HG03066 (cell line): Measurements from ENCODE around the gene CSTA.
"Not testable (repeated sequence)": the region's sequence is repeated elsewhere in the genome, so short reads cannot be mapped to it uniquely, and the experiment has no call there.

Experiments
- ATAC-seq: cut with Tn5 transposase; IDR thresholded peaks from one replicate; pipeline ENCODE4 v1.9.1; 2021; ENCODE audit warnings: low read depth; ENCODE audit not compliant: unreplicated experiment

The CSTA gene

DNA sequence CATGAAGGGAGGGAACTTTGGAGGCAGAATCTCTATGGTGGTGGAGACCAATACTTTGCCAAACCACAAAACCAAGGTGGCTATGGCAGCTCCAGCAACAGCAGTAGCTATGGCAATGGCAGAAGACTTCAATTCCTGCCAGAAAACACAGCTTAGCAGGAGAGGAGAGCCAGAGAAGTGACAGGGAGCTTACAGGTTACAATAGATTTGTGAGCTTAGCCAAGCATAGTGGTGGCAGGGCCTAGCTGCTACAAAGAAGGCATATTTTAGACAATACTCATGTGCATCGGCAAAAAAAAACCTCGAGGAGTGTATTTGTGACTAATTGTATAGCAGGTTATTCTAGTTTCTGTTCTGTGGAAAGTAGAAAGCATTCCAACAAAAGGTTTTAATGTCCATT, 6.4 kb upstream of the CSTA start:
- ATAC-seq, result no peak

DNA sequence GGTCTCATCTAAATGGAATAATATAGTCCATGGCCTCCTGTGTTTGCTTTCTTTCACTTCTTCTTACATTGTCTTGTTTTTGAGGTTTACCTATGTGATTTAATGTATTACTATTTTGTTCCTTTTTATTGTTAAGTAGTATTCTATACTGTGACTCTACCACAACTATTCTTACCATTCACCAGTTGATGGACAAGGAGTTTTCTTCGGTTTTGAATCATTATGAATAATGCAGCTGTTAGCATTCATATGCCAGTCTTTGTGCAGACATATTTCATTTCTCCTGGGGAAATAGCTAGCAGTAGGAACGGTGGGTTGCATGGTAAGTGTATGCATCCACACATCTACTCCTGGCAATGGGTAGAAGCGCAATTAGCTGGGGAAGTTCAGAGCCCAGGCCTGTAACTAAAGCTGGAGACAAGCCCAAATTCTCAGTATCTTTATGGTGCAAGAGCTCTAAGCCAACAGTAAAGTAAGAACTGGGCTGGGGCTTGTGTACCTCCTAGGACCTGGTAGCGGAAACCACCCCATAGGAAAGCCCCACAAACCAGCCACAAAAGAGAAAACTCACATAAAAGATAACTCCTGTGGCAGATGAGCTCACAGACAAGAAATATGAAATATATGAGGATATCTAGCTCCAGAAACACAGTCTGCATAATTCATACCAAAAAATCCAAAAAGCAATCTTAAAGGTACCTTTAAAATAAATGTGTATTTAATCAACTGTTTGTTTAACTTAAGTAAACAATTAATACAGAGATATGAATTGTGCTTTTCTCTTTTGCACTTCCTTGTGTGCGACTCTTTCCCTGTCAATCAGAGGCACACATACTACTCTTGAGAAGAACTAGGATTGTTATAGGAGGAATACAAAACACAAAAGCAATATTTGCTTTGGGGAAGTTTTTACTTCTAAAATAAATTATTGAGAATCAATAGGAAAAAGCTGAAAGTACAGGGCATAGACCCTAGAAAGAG, 2.7 kb upstream of the CSTA start:
- no peak for ATAC-seq

DNA sequence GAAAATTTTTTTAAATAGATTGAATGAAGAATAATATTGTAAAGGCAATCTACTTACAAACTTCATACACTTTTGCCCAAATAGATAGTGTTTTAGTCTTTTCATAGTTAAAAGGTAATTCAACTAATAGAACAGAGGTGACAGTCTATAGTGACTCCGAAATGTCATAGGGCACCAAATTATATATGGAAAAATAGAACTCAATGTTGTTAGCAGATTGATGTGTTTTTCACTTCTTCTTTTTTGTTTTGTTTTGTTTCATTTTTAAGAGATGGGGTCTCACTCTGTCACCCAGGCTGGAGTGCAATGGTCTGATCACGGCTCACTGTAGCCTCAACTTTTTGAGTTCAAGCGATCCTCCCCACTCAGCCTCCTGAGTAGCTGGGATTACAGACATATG, 721 bp downstream of the CSTA start:
- no peak for ATAC-seq

DNA sequence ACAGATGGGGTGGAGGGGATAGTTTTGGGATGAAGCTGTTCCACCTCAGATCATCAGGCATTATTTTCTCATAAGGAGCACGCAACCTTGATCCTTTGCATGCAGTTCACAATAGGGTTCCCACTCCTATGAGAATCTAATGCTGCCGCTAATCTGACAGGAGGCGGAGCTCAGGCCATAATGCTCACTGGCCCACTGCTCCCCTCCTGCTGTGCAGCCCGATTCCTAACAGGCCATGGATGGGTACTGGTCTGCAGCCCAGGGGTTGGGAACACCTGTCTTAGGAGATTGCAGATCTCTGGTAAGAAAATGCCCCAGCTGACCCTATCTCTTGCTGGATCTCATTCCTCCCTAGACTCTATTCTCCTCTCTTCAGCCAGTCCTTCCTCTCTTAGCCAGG, 6.8 kb downstream of the CSTA start:
- no peak for ATAC-seq

DNA sequence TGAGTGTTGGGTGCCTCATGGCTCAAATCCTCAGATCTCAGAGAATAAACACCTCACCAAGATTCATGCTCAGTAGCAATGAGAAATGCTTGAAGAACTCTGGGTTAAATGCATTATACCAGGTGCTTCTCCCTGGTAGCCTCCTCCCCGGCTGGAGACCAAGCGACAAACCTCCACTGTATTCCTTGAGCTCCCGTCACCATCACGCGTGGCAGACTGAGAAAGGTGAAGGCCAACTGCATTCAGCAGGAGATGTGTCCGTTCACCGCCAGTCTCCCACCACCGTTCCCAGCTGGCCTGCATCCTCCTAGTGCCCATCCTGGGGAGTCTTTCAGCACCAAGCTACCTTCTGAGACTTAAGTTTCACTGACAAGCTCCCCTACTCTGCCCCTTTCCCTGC, 7.5 kb downstream of the CSTA start:
- ATAC-seq, result no peak

DNA sequence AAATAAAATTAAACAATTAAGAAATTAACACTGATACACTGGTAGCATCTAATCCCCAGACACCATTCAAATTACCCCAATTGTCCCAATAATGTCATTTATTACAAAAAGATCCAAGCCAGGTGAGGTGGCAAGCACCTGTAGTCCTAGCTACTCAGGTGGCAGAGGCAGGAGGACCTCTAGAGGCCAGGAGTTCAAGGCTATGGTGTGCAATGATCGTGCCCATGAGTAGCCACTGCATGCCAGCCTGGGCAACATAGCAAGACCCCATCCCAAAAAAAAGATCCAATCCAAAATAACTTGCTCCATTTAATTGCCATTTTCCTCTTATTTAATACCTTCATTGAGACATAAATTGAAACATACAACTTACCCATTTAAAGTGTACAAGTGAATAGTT, 17.8 kb downstream of the CSTA start:
- ATAC-seq, result no peak

DNA sequence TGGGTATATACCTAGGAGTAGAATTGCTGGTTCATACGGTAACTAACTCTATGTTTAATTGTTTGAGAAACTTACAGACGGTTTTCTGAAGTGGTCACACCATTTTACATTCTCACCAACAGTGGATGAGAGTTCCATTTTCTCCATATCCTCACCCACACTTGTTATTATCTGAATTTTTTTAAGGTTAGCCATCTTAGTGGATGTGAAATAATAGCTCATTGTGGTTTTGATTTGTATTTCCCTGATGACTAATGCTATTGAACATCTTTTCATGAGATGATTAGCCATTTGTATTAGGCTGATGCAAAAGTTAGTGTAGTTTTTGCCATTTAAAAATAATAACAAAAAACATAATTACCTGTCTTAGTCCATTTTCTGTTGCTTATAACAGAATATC, 18.6 kb downstream of the CSTA start:
- ATAC-seq, result no peak

DNA sequence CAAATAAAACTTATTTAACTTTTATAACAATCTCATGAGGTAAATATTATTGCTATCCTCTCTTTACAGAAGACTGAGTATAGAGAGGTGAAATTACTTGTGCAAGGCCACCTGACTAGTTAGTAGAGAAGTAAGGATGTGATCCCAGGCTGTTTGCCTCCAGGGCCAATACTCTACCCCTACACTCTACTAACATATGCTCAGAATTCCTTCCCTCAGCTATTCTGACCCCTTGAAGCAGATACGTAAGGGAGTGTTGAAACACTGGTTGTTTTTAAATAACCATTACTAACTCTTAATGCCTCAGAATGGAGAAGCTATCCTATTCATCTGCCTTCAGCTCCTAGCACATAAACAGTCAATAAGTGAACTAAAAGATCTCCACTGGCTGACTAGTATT, 24.1 kb downstream of the CSTA start:
- no peak for ATAC-seq

DNA sequence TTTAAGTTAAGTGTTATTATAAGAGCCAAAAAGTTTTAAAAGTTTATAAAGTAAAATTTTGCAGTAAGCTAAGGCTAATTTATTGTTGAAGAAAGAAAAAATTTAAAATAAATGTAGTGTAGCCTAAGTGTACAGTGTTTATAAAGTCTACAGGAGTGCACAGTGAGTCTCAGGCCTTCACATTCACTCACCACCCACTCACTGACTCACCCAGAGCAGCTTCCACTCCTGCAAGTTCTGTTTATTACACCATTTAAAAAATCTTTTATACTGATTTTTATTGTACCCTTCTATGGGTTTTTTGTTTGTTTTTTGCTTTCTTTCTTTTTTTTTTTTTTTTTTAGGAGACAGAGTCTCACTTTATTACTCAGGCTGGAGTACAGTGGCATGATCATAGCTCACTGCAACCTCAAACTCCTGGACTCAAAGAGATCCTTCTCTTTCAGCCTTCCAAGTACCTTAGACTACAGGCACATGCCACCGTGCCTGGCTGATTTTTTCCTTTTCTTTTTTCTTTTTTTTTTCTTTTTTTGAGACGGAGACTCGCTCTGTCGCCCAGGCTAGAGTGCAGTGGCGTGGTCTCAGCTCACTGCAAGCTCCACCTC, 25.9 kb downstream of the CSTA start:
- no peak for ATAC-seq

DNA sequence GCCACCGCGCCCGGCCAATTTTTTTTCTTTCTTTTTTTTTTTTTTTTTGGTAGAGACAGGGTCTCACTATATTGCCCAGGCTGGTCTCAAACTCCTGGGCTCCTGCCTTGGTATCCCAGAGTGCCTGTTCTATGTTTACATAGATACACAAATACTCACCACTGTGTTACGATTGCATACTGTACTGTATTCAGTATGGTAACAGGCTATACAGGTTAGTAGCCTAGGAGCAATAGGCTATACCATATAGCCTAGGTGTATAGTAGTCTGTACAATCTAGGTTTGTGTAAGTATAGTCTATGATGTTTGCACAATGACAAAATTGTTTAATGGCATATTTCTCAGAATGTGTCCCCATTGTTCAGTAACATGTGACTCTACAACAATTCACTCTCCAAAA, 26.6 kb downstream of the CSTA start:
- ATAC-seq, result no peak

DNA sequence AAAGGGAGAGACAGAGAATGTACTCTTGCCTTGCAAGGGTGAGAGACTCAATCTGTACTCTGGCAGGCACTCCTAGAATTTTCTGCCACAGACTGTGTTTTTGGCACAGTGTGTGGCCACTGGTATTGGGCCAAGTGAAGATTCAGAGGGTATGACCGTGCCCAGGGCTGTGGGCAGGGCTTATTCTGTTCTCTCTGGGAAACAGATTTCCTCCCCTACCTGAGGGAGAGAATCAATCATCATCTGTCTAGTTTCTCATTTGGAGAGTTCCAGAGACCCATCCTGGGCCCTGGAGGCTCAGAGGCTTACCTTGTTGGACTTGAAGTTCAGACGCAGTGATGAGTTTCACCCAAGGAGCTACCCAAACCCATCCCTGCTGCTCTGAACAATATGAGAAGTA, 28.2 kb downstream of the CSTA start:
- ATAC-seq, result no peak

DNA sequence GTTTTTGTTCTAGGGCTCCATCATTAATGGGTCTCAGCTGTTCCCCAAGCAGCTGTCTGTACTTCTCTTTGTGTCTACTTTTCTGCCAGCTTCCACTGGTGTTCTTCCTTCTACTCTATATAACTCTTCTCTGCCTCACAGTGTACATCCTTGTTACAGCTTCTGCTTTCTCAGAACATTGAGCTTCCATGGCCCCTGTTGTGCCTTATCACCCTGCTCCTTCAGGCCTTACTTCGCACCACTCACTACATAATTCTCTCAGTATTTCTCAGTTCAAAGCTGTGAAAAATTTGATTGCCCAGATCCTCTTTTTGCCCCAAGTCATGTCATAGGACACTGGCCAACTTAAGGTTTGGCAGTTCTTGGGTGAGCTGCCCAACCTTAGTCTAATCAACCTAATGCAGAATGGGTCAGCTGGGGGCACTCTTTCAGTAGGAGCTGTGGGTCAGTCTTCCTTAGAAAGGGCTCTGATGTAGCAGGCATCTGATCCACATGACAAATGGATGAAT, 28.9 kb downstream of the CSTA start:
- no peak for ATAC-seq

DNA sequence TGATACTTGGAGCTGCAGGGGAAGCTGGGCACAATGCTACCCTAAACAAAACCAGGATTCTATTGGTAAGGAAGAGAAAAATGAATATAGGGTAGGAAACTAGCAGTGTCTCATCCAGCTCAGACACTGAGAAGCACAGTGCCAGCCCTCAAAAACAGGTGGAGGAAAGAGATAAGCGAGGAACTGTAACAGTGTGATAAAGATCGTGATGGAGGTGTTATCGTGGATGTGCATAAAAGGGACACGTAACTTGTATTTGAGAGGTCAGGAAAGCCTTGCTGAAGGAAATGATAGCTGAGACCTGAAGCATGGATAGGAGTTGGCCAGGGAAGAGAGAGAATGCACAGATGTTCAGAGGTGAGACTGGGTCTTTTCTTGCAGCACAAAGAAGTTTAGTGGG, 30.6 kb downstream of the CSTA start:
- ATAC-seq, result no peak

DNA sequence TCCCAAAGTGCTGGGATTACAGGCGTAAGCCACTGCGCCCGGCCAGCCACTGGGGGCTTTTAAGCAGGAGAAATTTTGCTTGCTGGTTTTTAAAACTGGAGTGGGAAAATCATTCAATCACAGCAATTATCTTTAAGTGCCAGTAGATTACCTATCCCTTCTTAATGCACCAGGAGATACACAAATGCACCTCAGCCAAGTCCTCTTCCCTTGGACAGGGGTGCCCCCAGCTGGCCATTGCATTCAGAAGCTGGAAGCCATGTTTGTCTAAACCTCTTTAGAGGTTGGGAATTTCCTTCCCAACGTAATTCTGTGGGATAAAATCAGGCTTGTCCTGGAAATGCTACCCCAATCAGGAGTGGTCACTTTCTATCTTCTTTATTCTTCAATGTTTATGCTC, 31.4 kb downstream of the CSTA start:
- no peak for ATAC-seq

DNA sequence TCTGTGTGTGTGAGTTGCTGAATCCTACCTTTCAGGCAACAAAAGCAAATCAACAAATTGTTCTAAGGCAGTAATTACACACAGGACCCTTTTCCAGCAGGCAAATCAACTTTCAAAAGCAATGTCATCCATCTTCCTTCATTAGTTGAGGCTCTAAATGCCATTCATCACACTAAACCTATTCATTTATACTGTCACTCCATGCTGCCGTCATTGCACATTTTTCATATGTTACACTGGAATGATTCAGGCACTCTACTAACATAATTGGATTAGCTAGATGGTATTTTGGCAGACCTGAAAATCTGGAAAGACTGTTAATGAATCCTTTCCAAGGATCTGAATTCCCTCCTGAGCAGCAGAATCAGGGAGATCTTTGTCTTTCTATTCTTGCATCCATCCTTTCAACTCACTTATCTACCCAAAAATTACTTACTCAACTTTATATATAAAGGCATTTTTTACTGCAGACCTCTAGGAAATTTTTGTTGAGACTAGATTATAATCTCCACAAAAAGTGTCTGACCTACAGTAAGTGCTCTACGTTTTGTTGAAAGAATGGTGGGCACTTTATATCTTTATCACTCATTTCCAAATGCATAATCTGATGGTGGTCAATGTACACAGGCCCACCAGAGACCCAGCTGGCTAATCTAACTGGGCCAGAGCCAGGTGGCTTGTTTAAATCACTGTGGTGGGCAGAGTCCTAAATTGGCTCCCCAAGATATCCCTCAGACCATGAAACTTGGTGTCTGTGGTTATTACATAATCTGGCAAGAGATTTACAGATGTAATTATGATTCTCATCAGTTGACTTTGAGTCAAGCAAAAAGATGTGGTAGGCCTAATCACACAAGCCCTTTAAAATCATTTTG, 33.0 kb downstream of the CSTA start:
- ATAC-seq, result no peak

DNA sequence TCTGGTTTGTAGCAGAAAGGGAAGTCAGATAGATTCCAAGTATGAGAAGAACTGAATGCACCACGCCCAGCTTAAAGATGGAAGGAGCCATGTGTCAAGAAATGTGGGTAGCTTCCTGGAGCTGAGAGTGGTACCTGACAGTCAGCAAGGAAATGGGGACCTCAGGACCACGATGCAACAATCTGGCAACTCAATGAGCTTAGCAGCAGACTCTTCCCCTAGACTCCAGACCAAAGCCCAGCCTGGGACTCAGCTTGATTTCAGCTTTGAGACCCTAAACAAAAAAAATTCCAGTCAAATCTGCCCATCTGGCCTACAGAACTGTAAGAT, 33.6 kb downstream of the CSTA start:
- no peak for ATAC-seq

DNA sequence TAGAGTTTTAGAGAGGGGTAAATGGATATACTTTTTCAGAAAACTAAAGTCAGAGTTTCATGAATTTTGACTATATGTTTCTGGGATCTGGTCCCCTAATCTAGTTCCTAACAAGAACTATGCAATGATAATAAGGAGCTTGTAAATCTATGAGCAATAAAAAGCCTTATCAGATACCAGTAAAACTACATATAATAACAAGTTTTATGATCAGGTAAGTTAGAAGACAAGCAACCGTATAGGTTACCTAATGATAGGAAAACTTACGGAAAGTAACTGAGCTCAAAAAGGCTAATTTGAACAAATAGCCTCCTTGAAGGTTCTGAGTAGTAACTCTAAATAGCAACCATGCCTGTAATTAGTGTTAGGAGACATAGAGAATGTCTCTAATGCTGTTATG, 37.0 kb downstream of the CSTA start:
- ATAC-seq, result no peak

DNA sequence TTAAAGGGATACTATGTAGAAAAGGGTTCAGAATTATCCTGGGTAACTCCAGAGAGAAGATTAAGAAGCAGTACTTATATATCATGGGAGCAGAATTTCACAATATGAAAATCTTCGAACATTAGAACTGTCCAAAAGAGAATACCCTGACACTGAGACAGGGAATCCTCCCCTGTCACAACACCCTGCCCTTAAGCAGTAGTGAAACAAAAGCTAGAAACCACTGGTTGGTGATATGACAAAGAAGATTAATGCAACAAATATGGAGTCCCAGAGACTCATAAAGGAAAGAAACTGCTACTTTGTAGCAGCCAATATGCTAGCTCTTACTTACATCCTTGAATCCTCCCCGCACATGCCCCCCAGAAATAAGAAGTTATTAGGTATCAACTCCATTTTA, 39.4 kb downstream of the CSTA start:
- ATAC-seq, result no peak

DNA sequence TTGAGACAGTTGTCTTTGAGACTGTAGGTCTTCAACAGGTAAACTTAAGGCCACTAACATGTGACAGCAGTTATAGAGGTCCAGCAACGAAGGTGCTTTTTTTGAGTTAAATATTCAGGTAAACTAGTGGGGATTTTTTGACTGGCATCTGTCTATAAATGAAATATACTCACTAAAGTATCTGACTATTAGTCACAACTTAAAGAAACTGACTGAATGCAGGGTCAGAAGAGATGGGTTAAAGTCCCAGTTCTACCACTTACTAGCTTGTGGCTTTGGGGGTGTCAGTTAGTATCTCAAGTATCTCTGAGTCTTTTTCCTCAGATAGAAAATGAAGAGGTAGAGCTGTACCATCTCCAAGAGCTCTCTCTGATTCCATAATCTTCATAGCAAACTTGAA, 40.0 kb downstream of the CSTA start:
- ATAC-seq, result no peak

DNA sequence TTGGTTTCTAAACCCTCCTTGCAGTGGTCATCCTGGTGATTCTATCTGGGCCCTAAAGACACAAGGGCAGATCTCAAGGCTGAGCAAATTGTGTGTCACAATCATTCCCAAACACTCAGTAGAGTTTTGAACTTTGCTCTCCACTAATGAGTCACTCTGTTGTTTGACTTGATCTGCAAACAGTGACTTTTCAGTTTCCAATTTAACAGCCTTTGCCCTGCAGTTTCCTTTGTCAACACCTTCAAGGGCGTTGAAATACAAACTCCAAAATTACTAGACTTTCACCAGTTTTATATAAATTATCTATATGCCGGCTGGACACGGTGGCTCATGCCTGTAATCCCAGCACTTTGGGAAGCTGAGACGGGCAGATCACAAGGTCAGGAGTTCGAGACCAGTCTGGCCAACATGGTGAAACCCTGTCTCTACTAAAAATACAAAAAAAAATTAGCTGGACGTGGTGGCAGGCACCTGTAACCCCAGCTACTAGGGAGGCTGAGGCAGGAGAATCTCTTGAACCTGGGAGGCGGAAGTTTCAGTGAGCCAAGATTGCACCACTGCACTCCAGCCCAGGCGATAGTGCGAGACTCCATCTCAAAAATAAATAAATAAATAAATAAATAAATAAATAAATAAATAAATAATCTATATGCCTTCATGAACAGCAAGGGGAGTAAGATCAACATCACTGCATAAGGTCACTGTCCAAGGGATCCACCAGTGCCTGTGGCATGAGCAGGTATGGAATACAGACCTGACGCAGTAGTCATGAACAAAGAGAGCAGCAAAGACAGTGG, 40.7 kb downstream of the CSTA start:
- ATAC-seq, result not testable (repeated sequence)
